Measurements from ENCODE around the gene LTBP3.
A peak's percentile ranks its signal among the peaks of the same experiment; 100 is the strongest.

DNA sequence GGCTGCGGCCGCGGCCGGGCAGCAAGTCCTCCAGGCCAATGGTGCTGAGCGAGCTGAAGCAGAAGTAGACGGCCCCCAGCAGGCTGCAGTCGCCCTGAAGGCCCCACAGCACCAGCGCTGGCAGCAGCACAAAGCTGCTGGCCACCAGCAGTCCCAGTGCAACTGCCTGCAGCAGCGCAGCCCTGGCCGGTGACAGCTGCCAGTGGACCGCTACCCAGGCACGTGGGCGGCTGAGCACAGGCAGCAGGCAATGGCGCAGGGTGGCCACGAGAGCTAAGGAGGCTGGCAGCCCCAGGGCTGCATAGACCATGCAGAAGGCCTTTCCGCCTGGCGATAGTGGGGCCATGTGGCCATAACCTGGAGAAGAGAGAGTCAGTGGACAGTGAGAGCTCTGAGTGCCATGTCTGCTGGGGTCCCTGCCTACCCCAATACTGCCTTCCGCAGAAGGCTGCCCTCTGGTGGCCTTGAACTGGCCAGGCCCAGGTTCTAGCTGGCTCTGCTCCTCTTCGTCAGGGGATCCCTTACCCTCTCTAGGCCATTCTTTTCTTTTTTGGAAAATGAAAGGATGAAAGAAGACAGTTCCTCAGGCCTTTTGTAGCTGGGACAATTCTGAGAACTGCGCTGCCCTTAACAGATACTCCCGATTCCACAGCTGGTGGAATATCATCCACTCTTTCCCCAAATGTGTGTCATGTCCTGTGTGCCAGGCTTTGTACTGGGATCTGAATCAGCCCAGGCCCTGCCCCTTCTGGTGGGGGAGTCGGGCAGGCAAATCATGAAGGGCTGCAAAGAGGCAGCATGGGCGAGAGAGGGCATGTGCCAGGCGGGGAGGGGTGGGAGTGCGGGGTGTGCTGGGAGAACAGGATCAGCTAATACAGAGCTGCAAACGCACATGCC lies 35.6 kb upstream of the LTBP3 start:
- no peak for TF ChIP-seq POLR2AphosphoS5 (IDR thresholded peaks at IDR 0.05; ENCODE audit: insufficient read depth, low read depth, low read length)
- TF ChIP-seq, protein P1, sequence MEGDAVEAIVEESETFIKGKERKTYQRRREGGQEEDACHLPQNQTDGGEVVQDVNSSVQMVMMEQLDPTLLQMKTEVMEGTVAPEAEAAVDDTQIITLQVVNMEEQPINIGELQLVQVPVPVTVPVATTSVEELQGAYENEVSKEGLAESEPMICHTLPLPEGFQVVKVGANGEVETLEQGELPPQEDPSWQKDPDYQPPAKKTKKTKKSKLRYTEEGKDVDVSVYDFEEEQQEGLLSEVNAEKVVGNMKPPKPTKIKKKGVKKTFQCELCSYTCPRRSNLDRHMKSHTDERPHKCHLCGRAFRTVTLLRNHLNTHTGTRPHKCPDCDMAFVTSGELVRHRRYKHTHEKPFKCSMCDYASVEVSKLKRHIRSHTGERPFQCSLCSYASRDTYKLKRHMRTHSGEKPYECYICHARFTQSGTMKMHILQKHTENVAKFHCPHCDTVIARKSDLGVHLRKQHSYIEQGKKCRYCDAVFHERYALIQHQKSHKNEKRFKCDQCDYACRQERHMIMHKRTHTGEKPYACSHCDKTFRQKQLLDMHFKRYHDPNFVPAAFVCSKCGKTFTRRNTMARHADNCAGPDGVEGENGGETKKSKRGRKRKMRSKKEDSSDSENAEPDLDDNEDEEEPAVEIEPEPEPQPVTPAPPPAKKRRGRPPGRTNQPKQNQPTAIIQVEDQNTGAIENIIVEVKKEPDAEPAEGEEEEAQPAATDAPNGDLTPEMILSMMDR (IDR thresholded peaks at IDR 0.05; ENCODE audit: extremely low read depth in 1 of 2, insufficient read depth in 1 of 2, low read depth in 1 of 2, low read length in 2 of 2): peak; percentile 61 to 76
- no peak for TF ChIP-seq POLR2A (IDR thresholded peaks at IDR 0.05; ENCODE audit: low read depth, low read length)
- TF ChIP-seq EZH2 (IDR thresholded peaks at IDR 0.05; ENCODE audit: borderline replicate concordance, low read depth, low read length, severe bottlenecking): no peak

Data from endothelial cell of umbilical vein (primary cell).